Activated CD4-positive, CD25-positive, alpha-beta regulatory T cell (primary cell): Measurements from ENCODE around the gene MARCHF5.
A peak's percentile ranks its signal among the peaks of the same experiment; 100 is the strongest.

Experiments
- DNase-seq, 4 experiments: peaks; one replicate each; lab custom pipeline; 2025; lab: John Stamatoyannopoulos, UW

The MARCHF5 gene, protein sequence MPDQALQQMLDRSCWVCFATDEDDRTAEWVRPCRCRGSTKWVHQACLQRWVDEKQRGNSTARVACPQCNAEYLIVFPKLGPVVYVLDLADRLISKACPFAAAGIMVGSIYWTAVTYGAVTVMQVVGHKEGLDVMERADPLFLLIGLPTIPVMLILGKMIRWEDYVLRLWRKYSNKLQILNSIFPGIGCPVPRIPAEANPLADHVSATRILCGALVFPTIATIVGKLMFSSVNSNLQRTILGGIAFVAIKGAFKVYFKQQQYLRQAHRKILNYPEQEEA

DNA sequence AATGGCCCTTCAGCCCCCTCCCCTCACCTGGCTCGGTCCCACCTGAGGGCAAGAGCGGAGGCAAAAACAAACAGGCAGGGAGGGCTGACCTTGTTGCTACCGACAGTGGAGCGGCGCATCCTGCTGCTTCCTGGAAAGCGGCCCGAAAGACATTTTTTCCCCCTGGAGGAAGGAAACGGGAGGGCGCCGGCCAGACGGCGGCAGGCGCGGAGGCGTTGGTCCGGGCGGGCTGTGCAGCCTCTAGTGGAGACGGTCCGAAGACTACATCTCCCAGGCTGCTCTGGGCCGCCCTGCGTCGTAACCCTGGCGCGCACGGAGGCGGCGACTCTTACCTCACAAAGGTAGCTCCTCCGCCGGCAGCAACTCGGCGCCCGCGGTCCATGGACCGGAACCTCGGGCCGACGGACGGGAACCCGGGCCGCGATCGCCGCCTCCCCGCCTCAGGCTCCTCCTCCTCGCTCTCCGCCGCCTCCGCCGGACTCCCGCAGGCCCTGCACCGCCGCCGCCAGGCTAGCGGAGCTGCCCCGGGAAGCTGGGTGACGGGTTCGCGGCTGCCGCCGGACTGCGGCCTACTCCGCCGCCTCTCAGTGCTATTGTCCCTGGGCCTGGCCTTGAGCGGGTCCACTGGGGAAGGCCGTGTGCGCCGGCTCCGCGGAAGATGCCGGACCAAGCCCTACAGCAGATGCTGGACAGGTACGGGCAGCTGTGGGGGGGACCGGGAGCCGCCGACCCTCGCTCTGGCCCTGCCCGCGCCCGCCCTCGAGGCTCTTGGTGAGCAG is at the start of gene MARCHF5, which contains the start of gene CPEB3:
MARCHF5 (plus strand) TSS at position 331 of the 779 bp plus-strand sequence; CDS start at position 659, 328 bp downstream.
CPEB3 (minus strand) TSS at position 242 of the 779 bp plus-strand sequence. CDS start 50,728 bp downstream, outside the sequence.
- peak; percentile 75 to 82 (median 78) for DNase-seq

DNA sequence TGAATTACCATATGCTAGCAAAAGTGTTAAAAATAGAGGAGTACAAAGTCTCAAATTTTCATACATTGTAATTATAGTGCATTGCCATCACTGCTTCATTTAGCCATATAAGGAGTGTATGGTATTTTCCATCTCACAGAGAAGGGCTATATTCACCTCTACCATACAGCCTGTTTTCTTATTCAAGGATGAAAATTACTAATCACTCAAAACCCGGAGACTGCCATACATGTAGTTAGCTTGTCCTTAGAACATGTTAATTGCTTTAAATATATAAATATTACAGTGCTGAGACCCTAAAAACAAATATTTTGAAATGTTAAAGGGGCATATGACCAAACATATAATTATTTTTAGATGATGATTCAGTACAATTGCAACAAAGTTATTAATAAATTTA is 49.5 kb upstream of the MARCHF5 start:
- DNase-seq = no peak

DNA sequence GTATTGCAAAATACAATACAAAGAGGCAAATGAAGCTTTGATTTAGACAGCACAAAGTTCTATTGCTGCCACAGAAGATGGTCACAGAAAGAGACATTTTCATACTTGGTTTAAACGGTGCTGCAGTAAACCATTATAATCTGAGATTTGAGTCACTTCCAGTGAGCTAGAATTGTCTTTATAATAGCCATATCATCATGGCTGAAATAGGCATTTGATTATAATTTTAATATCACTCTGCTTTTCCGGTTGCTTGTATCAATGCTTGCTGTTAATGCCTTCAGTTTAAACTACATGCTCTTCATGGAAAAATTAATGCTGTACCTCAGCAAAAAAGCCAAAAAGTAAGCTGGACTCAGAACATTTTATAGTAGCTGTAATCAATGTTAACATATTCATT is 48.6 kb upstream of the MARCHF5 start:
- DNase-seq = no peak

DNA sequence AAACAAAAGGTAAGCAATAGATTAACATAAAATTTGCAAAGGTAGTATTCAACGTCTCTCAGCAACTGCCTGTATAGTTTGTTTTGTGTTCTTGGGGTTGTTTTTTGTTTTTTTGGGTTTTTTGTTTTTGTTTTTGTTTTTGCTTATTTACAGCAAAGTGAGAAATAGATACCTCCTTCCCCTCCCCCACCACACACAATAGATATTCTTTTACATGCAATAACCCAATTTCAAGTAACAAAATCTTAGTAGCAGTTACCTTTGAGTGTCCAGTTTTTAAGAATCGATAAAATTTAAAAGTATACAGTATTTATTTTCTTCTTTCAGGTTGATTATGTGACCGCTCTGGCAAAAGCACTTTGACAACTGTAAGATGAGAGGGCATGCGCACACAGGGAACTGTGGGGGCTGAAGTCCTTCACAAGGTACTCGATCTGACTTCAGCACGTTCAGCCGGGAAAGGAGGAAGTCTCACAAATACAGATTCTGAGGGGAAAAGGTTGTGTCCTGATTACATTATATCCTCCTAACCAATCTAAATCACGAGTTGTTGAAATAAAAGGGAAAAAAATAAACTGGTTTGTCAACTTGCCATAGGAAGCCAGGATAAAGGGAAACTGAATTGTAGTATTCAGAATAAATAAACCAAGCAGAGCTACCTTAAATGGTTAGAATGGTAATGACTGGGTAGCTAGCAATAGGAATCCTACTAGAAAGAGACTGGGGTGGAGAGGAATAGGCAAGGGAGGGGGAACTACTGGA is 47.9 kb upstream of the MARCHF5 start:
- no peak for DNase-seq

DNA sequence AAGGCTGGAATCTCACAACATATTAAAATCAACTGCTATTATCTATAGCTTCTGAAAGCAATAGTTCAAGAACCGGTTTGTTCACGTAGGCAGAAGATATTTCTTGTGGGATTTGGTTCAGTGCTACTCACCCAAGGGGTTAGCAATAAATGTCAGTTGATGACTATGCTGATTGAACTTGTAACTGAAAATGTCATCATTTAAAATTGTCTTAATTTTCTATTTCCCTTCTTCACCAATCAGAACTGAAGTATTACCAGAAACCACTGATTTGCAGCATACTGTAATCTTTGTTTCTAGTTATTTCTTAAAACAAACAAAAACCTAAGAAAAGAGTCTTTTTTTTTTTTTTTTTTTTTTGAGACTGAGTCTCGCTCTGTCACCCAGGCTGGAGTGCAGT is 46.2 kb upstream of the MARCHF5 start:
- DNase-seq = no peak

DNA sequence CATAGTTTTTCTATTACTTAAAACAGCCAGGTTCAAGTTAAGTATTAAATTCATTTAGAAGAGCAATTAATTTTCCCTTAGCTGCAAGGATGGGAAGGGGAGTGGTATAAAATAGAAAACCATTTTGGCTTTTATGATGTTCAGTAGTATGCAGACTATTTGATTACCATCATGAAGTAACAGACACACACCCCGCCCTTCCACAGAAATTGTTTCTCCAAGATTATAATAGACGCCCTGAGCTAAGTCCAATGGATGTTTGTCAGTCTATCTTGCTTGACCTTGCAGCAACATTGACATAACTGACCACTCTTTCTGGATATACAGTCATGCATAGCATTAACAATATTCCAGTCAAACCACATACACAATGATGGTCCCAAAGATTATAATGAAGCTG is 42.4 kb upstream of the MARCHF5 start:
- DNase-seq = no peak

DNA sequence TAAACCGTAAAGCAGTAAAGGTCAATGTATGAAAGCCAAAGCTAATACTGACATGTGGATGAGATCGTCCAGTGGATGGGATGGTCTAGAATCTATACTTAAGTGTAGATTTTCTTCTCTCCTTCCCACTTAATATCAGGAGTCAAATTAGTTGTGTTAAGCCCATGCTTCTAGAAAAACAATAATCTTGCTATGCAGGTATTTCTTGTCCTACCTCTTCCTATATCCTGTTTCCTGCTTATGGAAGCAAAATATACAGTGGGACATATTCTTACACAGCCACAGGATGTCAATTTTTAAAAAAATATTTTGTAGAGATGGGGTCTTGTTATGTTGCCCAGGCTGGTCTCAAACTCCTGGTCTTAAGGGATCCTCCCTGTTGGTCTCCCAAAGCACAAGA is 27.6 kb upstream of the MARCHF5 start:
- no peak for DNase-seq

DNA sequence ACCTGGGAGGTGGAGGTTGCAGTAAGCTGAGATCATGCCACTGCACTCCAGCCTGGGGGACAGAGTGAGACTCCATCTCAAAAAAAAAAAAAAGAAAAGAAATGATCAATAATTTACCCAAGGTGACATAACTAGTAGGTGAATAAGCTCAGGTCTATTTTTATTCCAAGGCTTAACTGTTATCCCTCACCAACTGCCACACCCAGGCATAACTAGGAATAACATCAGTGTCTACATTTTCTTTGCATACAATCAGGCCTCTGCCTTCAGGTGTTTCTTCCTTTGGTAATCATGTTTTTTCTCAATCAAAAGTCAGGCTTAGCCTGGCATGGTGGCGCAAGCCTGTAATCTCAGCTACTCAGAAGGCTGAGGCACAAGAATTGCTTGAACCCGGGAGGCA is 26.7 kb upstream of the MARCHF5 start:
- no peak for DNase-seq

DNA sequence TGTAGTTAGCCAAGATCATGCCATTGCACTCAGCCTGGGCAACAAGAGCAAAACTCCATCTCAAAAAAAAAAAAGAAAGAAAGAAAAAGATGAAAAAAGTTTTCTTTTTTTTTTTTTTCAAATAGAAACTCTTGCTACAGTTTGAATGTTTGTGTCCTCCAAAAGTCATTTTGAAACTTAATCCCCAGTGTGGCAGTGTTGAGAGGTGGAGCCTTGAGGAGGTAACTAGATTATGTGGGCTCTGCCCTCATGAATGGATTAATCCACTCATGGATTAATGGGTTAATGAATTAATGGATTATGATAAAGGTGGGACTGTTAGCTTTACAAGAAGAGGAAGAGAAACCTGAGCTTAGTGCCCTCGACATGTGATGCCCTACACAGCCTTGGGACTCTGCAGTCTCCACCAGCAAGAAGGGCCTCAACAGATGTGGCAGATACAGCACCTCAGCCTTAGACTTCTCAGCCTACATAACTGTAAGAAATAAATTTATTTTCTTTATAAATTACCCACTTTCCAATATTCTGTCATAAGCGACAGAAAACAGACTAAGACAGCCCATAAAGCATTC is 25.2 kb upstream of the MARCHF5 start:
- no peak for DNase-seq

DNA sequence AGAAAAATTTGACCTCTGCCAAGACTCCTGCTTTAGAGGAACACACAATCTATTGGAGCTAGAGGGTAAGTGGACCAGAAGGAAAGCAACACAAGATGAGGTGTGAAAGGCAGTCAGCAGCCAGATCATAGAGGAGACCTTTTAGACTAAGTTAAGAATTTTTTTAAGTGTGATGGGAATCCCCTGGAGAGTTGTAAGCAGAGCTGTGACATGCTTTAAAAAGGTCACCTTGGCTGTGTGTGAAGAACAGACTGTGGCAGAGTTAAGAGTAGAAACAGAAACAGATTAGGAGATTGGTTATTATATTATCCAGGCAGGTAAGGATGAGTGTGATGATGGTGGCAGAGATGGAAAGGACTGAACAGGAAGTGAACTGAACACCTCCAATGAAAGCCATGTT is 23.6 kb upstream of the MARCHF5 start:
- no peak for DNase-seq

DNA sequence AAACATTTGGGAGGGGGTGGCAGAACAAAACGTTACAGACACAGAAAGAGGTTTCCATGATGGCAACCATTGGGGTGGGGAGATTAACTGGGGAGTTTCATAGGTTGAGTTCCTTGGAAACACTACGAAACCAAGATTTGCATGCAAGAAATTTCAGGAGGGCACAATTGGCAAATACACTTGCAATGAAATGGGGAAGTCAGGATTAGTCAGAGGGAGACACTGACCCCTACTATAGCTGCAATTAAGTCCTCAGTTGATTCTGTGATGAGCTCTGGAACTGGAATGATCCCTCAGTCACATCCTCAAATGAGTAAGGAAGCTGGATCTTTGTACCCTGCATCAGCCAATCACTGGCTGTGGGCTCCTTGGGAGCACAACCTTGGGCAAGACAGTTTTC is 22.2 kb upstream of the MARCHF5 start:
- no peak for DNase-seq

DNA sequence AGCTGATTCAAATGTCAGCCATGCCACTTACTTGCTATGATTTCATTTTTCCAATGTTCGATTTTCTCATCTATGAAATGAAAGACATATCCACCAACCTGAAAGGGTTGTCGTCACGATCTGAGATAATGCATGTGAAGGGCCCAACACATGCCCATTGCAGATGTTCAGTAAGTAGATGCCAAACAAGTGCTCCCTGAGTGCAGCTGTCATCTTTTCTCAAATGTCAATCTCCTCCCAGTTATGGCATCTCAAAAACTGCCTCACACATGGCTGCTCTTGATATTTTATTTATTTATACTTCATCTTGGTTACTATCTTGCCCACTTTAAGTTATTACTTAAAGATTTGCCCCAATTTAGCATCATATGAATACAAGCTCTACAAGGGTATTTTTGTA is 16.9 kb upstream of the MARCHF5 start:
- no peak for DNase-seq

DNA sequence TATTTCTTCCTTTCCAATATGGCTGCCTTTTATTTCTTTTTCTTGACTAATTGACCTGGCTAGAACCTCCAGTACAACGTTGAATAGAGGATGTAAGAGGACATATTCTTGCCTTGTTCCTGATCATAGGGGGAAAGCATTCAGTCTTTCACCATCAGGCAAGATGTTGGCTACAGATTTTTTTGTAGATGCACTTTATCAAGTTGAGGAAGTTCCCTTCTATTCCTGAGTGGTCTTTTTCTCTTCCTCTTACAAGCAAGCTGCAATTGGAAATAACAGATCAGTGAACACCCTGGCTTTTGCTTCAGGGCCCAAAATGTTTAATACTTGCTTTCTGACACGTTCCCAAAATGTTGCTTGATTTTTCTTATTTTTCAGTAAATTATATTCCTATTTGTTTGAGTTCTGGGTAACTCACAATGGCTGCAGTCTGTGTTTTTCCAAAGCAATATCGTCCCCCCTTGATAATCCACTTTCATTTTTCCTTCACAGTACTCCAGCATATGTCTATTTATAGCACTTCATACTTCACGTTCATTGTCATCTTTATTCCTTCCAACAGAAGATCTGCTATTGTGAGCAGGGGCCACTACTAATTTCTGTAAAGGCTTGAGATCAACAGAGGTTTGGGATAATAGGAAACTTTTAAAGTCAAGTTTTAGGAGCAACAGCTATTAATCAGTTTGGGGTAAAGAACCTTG is 11.8 kb upstream of the MARCHF5 start:
- DNase-seq = no peak

DNA sequence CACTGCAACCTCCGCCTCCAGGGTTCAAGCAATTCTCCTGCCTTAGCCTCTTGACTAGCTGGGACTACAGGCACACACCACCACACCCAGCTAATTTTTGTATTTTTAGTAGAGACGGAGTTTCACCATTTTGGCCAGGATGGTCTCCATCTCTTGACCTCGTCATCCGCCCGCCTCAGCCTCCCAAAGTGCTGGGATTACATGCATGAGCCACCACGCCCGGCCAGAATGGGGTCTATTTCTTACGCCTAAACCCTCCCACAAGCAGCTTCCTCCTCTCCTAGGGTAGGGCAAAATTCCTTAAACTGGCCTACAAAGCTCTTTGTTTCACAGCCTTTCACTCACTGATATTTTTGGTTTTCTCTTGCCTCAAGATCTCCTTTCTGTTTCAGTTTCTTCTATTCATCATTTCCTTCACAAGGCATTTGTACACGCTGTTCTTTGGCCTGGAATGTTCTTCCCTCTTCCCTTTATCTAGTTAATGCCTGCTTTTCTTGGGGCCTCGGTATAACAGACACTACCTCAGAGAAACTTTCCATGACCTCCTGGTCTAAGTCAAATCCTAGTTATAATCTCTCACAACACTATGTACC is 6.8 kb upstream of the MARCHF5 start:
- DNase-seq = no peak

DNA sequence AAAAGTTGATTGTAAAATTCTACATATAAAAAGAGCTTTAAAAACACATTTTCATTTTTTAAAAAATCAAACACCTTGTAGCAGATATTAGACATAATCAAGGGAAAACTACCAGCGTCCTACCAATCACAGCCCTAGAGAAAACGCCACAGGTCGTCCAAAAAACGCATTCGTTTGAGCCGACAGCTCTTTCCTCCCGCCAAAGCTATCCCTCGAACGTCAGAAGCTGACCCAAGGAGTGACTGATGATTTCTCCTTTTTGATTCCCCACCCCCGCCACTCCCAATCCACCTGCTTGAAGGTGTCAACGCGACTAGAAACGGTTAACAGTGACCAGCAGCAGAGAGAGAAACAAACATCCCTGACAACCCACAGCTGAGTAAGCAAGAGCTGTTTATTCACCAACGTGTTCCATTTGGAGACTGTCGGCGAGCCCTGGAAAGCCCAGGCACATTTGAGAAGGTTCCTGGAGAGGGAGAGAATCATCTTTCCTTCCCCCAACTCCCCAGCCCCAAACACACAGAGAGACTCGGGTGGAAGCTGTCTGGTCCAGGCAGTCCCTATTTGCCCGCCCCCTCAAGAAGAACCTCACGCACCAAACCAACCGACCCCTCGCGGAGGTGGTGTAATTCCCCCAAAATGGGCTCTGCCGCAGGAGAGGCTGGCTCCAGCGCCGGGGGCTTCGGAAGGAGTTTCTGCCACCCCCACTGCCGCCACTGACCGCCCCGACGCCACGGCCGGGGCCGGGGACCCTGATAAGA is 711 bp upstream of the MARCHF5 start:
- DNase-seq = peak in 1 of 4 experiments; percentile 25

DNA sequence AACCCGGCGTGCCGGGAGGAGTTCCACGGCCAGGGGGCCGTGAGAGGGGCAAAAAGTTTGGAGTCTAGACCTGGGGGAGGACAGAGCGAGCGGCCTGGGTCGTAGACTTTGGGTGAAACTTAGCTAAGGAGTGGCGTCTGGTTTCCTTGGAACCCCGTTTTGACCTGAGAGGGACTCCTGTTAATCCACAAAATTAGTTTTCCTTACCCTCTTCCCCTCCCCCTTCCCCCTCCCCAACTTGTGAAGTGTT is 574 bp downstream of the MARCHF5 start:
- DNase-seq = peak in 1 of 4 experiments; percentile 21

DNA sequence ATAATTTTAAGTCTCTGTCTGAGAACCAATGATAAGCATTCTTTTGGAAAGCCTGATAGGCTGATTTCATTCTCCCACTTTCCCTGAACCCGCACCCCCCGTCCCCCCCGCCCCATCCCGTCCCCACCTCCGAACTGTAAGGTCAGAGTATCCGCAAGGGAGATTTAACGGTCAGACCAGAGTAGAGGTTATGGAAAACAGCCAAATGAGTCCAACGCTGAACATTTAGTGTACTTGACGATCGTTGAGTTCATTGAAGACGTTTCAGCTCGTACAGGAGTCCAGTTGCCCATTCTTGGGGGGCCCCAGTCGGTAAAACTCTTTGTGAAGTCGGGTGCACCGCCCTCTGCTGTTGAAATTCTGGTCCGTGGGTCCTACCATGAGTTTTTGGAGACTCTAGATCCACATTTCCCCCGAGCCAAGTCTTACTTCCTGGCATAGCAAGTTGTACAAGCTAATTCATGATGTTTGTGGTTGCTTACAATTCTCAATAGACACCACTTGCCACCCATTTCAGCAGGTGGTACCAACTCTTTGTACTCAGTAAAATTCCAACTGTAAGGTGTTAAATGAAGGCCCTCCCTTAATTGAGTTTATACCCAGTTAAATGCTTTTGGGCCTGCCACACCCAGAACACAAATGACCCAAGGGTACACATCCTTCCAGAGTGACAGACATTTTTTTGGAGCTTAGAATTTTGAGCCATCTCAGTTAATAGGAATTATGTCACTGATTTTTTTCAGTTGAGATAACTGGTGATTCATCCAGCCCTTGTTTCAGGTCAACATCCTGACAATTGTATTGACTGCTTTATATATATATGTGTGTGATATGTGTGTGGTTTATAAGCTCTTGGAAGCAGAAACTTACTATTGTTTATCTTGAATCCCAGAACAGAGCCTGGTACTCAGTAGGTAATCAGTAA is 1.2 kb downstream of the MARCHF5 start:
- peak in 1 of 4 experiments; percentile 2 for DNase-seq

DNA sequence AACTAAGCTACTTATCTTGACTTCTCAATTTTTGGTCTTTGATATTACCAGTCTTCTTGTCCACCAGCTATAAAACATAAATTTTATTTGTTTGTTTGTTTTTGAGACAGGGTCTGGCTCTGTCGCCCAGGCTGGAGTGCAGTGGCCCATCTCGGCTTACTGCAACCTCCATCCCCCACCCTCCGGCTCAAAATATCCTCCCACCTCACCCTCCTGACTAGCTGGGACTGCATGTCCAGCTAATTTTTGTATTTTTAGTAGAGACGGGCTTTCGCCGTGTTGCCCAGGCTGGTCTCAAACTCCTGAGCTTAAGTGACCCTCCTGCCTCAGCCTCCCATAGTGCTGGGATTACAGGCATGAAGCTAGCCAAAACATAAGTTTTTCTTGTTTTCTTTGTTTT is 7.5 kb downstream of the MARCHF5 start:
- no peak for DNase-seq

DNA sequence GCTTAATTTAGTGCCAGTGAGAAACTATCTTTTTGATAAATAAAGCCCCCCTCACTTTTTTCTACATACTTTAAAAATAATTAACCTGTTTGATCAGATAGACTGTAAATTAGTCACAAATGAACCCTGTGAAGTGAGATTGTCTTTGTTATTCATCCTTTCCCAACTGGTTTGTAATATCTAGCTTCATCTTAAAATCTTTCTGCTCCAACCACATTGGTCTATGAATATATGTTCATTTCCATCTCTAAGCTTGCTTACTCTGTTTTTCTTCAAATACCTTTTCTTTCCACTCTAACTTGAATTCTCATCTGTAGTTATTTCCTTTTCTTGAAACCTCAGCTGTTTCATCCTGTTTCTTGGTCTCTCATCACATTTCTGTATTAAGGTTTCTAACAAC is 12.1 kb downstream of the MARCHF5 start:
- DNase-seq = no peak

DNA sequence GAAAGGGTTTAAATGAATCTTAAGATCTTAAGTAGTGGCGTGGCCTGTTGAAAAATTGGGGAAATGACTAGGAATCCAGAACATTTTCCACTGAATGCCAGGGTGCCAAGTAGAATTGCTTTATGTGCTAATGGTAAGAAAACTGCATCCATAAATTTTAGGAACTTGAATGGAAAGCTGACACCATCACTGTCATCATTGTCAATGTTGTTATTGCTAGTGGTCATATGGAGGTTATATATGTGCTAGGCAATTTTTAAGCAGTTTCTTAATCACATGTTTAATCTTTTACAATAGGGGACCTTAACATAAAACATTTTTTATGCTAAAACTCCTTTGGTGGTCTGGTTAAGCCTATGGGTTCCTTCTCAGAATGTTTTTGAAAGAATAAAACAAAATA is 13.1 kb downstream of the MARCHF5 start:
- DNase-seq = no peak
